Ecto neural progenitor cell (in vitro differentiated cells): ENCODE measurements around the gene MAGEA8.
"Not testable (repeated sequence)": the region's sequence is repeated elsewhere in the genome, so short reads cannot be mapped to it uniquely, and the experiment has no call there.

Experiments used
- DNase-seq: peaks from one replicate; pipeline ENCODE4 v3.0.0-alpha.2; 2018; ENCODE audit warnings: low spot score

Gene MAGEA8

GRCh38 chrX:149881081-149881711 is at the start of gene MAGEA8:
TSS of gene MAGEA8 (plus strand) at chrX:149881183. CDS start at chrX:149884273, 3,090 bp downstream.
- DNase-seq: no peak

- DNase-seq: no peak
Measured at GRCh38 chrX:149831473-149831872, 49.5 kb upstream of the MAGEA8 start.

GRCh38 chrX:149836728-149837127 is 44.3 kb upstream of the MAGEA8 start:
- not testable (repeated sequence) for DNase-seq

- no peak for DNase-seq
Measured at GRCh38 chrX:149837167-149837566, 43.8 kb upstream of the MAGEA8 start.

GRCh38 chrX:149837639-149838038 is 43.3 kb upstream of the MAGEA8 start:
- DNase-seq: no peak

GRCh38 chrX:149841929-149842328 is 39.1 kb upstream of the MAGEA8 start:
- DNase-seq: no peak

- no peak for DNase-seq
Measured at GRCh38 chrX:149845385-149845784, 35.6 kb upstream of the MAGEA8 start.

- no peak for DNase-seq
Measured at GRCh38 chrX:149846789-149847188, 34.2 kb upstream of the MAGEA8 start.

GRCh38 chrX:149848855-149849254 is 32.1 kb upstream of the MAGEA8 start:
- no peak for DNase-seq

- no peak for DNase-seq
Measured at GRCh38 chrX:149849787-149850186, 31.2 kb upstream of the MAGEA8 start.

GRCh38 chrX:149851864-149852263 is 29.1 kb upstream of the MAGEA8 start:
- no peak for DNase-seq

GRCh38 chrX:149853925-149854324 is 27.1 kb upstream of the MAGEA8 start:
- DNase-seq: no peak

GRCh38 chrX:149858592-149858991 is 22.4 kb upstream of the MAGEA8 start:
- DNase-seq: no peak

- no peak for DNase-seq
Measured at GRCh38 chrX:149860445-149860844, 20.5 kb upstream of the MAGEA8 start.

GRCh38 chrX:149865390-149865789 is 15.6 kb upstream of the MAGEA8 start:
- no peak for DNase-seq

GRCh38 chrX:149867488-149867887 is 13.5 kb upstream of the MAGEA8 start:
- DNase-seq: no peak

GRCh38 chrX:149870840-149871239 is 10.1 kb upstream of the MAGEA8 start:
- DNase-seq: no peak

GRCh38 chrX:149871433-149871832 is 9.6 kb upstream of the MAGEA8 start:
- DNase-seq: no peak

GRCh38 chrX:149871940-149872339 is 9.0 kb upstream of the MAGEA8 start:
- DNase-seq: no peak

- no peak for DNase-seq
Measured at GRCh38 chrX:149877157-149877556, 3.8 kb upstream of the MAGEA8 start.

GRCh38 chrX:149877636-149878035 is 3.3 kb upstream of the MAGEA8 start:
- DNase-seq: no peak

GRCh38 chrX:149890828-149891227 is 9.8 kb downstream of the MAGEA8 start:
- DNase-seq: not testable (repeated sequence)

- no peak for DNase-seq
Measured at GRCh38 chrX:149898554-149898953, 17.6 kb downstream of the MAGEA8 start.
